ENCODE measurements around the gene OR2F2.

DNA sequence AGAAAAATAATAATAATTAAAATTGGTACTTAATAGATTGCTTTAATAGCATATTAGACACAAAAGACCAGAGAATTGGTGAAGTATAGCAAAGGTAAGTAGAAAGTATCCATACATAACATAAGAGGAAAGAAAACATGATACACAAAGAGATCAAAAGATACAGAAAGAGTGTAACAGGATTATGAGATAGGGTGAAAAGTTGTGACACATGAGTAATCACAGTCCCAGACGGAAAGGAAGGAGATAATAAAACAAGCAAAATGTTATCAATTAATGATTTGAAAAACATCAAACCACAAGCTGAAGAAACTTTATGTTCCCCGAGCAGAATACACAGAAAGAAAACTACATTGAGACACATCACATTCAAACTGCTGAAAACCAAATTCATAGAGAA, 43.6 kb upstream of the OR2F2 start:
- no peak for TF ChIP-seq CTCF (IDR thresholded peaks at IDR 0.05)
- no peak for TF ChIP-seq POLR2A (IDR thresholded peaks at IDR 0.05)
